ENCODE results near the gene HOXB3. TPM values are rescaled to one million over a fixed set of nuclear protein-coding genes. Genes with fewer than 3 reads are reported as not detected.

Gene HOXB3
- total RNA-seq, 1 donor from 2014 or later: not detected

DNA sequence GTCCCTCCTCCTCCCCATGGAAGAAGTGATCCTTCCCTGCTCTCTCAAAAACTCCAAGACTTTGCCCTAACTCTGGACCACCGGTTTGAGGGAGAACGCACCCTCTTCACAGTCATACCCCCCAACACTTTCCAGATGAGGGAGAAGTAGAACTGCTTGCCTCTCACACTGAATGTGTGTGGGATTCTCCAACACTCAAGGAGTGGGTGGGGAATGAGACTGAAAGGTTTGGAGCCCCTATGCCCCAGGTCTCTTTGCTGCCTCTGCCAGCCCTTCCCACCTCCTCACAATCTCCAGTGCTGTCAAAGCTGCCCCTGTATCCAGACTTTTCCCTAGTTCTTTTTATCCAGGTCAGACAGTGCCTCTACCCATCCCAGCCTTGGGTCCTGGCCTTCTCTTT, 23.3 kb downstream of the HOXB3 start:
- H3K4me3 Mint-ChIP-seq: no peak overlapping the region
- no peaks in the 10 kb centered on the region for H3F3A ChIP-seq (ENCODE audit: low read depth)
- H3K27me3 ChIP-seq: peaks cover 100% of the 10 kb centered on the region
- peaks cover 2% of the 10 kb centered on the region for H3K9me3 Mint-ChIP-seq
- H3K27ac ChIP-seq: no peak overlapping the region
- no peak for DNase-seq (ENCODE audit: low spot score)
- H3K36me3 Mint-ChIP-seq: no peaks in the 10 kb centered on the region
- H3K9ac ChIP-seq: no peak overlapping the region
- H2AFZ ChIP-seq (replicated peaks): no peak overlapping the region
- H3K27ac Mint-ChIP-seq: no peak overlapping the region
- no peaks in the 10 kb centered on the region for H3K4me1 Mint-ChIP-seq
- TF ChIP-seq EZH2phosphoT487 (IDR thresholded peaks at IDR 0.05): no peak
- TF ChIP-seq EZH2 (IDR thresholded peaks at IDR 0.05): no peak
- TF ChIP-seq, protein P1, sequence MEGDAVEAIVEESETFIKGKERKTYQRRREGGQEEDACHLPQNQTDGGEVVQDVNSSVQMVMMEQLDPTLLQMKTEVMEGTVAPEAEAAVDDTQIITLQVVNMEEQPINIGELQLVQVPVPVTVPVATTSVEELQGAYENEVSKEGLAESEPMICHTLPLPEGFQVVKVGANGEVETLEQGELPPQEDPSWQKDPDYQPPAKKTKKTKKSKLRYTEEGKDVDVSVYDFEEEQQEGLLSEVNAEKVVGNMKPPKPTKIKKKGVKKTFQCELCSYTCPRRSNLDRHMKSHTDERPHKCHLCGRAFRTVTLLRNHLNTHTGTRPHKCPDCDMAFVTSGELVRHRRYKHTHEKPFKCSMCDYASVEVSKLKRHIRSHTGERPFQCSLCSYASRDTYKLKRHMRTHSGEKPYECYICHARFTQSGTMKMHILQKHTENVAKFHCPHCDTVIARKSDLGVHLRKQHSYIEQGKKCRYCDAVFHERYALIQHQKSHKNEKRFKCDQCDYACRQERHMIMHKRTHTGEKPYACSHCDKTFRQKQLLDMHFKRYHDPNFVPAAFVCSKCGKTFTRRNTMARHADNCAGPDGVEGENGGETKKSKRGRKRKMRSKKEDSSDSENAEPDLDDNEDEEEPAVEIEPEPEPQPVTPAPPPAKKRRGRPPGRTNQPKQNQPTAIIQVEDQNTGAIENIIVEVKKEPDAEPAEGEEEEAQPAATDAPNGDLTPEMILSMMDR (IDR thresholded peaks at IDR 0.05): no peak
- no peaks in the 10 kb centered on the region for H3K4me1 ChIP-seq
- H3K9me3 ChIP-seq (ENCODE audit: low read depth): no peaks in the 10 kb centered on the region
- no peak overlapping the region for H3K4me2 ChIP-seq
- H3K79me2 ChIP-seq (ENCODE audit: low read depth): no peaks in the 10 kb centered on the region
- H3K27me3 Mint-ChIP-seq (ENCODE audit: insufficient read depth, low read depth): peaks cover 21% of the 10 kb centered on the region
- H4K20me1 ChIP-seq (ENCODE audit: low read depth): peaks cover 96% of the 10 kb centered on the region
- H3K36me3 ChIP-seq: no peaks in the 10 kb centered on the region
- H3K4me3 ChIP-seq: no peak overlapping the region

DNA sequence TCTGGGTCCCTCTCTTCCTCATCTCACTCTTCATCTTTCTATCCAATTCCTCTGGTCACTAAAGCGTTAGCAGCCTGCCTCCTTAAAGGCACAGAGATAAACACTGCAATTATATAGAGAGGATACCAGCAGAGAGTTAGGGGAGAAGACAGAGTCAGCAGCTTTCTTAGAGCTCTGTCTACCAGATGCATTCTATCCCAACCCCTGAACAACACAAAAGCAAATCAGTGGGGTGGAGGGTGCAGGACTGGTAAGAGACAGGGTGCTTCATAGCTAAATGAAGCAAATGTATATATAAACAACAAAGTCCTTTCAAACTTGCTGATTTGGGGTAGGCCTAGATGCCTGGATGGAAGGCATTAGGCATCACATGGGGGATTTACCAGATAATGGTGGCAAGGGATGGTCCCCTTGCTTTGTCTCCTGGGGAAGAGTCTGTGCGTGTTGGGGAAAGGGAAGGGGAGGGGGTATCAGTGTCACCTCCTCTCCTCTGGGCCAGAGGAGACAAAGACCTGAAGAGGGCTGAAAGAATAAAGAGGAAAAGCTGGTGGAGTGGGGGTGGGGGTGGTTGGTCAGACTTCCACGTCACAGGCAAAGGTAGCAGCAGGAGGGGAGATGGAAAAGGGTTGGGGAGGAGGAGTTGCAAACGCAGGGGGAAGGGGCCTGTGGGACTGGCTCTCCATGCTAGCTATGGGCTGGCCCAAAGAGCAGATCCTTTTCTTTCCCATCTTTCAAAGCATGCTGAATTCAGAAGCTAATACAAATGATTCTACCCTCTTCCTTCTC, 23.9 kb downstream of the HOXB3 start:
- TF ChIP-seq EZH2 (IDR thresholded peaks at IDR 0.05) (peak; percentile 69), EZH2phosphoT487 (IDR thresholded peaks at IDR 0.05) (peak; percentile 47)
- TF ChIP-seq, protein P1 (IDR thresholded peaks at IDR 0.05): no peak
- H3K4me3 ChIP-seq: no peak overlapping the region
- H3K27me3 ChIP-seq: peaks cover 100% of the 10 kb centered on the region
- H3F3A ChIP-seq (ENCODE audit: low read depth): no peaks in the 10 kb centered on the region
- H4K20me1 ChIP-seq (ENCODE audit: low read depth): peaks cover 96% of the 10 kb centered on the region
- H3K9me3 ChIP-seq (ENCODE audit: low read depth): no peaks in the 10 kb centered on the region
- Mint-ChIP-seq H3K4me1 (no peaks in the 10 kb centered on the region), H3K9me3 (peaks cover 1% of the 10 kb centered on the region), H3K27me3 (ENCODE audit: insufficient read depth, low read depth) (peaks cover 27% of the 10 kb centered on the region), H3K4me3 (no peak overlapping the region), H3K36me3 (no peaks in the 10 kb centered on the region), H3K27ac (no peak overlapping the region)
- H3K9ac ChIP-seq: no peak overlapping the region
- DNase-seq (ENCODE audit: low spot score): no peak
- no peaks in the 10 kb centered on the region for H3K79me2 ChIP-seq (ENCODE audit: low read depth)
- no peaks in the 10 kb centered on the region for H3K4me1 ChIP-seq
- no peak overlapping the region for H3K4me2 ChIP-seq
- no peaks in the 10 kb centered on the region for H3K36me3 ChIP-seq
- no peak overlapping the region for H3K27ac ChIP-seq
- no peak overlapping the region for H2AFZ ChIP-seq (replicated peaks)

DNA sequence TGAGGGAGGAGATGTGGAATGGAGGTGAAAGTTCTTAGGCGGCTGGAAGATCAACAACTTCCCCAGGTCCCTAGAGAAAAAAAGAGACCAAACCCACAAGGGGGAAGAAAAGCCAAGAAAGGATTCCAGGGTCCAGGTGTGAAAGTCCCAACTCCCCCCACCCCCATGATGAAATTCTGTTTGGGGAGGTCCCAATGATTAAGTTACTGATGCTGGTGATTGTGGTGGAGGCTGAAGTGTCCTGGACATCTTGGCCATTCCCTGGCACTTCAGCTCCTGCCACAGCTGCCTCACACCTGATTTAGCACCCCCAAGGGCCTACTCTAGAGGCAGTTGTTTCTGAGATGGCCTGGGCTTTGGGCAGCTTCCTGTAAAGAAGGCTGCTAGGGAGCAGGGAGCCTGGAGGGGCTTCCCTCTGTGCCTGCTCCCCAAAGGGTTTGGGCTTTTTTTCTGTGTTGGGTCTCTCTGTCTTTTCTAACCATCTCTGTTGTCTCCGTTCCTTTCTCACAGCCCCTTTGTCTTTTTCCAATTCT, 25.0 kb downstream of the HOXB3 start:
- no peak overlapping the region for H3K4me3 ChIP-seq
- H3K9me3 ChIP-seq (ENCODE audit: low read depth): no peaks in the 10 kb centered on the region
- no peaks in the 10 kb centered on the region for H3K4me1 ChIP-seq
- Mint-ChIP-seq H3K36me3 (no peaks in the 10 kb centered on the region), H3K9me3 (peaks cover 3% of the 10 kb centered on the region), H3K4me1 (no peaks in the 10 kb centered on the region), H3K4me3 (no peak overlapping the region), H3K27ac (no peak overlapping the region), H3K27me3 (ENCODE audit: insufficient read depth, low read depth) (peaks cover 38% of the 10 kb centered on the region)
- no peak for DNase-seq (ENCODE audit: low spot score)
- H3K79me2 ChIP-seq (ENCODE audit: low read depth): no peaks in the 10 kb centered on the region
- H2AFZ ChIP-seq (replicated peaks): no peak overlapping the region
- peaks cover 100% of the 10 kb centered on the region for H3K27me3 ChIP-seq
- no peak overlapping the region for H3K27ac ChIP-seq
- H3K9ac ChIP-seq: no peak overlapping the region
- TF ChIP-seq EZH2 (IDR thresholded peaks at IDR 0.05) (no peak), EZH2phosphoT487 (IDR thresholded peaks at IDR 0.05) (no peak)
- TF ChIP-seq, protein P1 (IDR thresholded peaks at IDR 0.05): no peak
- no peaks in the 10 kb centered on the region for H3F3A ChIP-seq (ENCODE audit: low read depth)
- H4K20me1 ChIP-seq (ENCODE audit: low read depth): peaks cover 94% of the 10 kb centered on the region
- no peak overlapping the region for H3K4me2 ChIP-seq
- H3K36me3 ChIP-seq: no peaks in the 10 kb centered on the region

Data from neural progenitor cell (in vitro differentiated cells).